ENCODE measurements around the gene INHBC. TPM values are rescaled to one million over a fixed set of nuclear protein-coding genes. Genes with fewer than 3 reads are reported as not detected.
"Not testable (repeated sequence)": the region's sequence is repeated elsewhere in the genome, so short reads cannot be mapped to it uniquely, and the experiment has no call there.

The INHBC gene
- total RNA-seq, 1 donor from 2014 or later: not detected

DNA sequence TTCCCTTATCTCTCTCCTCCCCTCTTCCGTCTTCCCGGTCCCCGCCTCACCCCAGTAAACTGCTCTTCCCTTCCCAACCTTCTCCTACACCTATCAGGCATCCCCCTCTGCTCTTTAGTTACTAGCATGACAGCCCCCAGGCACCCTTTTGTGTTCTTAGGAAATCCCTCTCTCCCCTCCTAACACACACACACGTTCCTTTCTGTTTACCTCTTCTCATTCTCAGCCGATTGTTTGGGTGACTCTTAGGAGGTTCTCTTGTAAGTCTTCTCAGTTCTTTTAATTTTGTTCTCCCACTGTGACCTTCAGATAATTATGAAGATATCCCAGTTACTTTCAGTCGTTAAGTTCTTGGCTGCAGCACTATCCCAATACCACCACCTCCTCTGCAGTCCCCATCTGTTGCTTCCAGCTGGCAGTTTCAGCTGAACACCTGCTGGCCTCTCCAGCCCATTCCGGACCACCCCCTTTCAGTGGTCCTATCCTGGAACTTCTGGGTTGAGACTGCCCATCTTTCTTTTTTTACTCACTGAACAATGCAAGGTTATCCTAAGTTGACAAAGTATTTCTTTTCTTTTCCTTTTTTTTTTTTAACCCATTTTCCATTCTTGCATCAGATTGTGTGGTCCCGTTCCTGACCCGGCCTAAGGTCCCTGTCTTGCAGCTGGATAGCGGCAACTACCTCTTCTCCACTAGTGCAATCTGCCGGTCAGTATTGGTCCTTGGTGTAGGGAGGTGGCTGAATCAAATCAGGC lies 54.0 kb downstream of the INHBC start:
- DNase-seq (ENCODE audit: low spot score): no peak
- Mint-ChIP-seq H3K4me3 (ENCODE audit: unreplicated experiment) (peak overlapping the region; percentile 98), H3K9me3 (ENCODE audit: unreplicated experiment) (no peaks in the 10 kb centered on the region), H3K36me3 (ENCODE audit: low read depth, unreplicated experiment) (peaks cover 37% of the 10 kb centered on the region), H3K4me1 (ENCODE audit: unreplicated experiment) (peaks cover 12% of the 10 kb centered on the region), H3K27ac (ENCODE audit: unreplicated experiment) (peak overlapping the region; percentile 96), H3K27me3 (ENCODE audit: unreplicated experiment) (peaks cover 4% of the 10 kb centered on the region)
- TF ChIP-seq, protein P1, sequence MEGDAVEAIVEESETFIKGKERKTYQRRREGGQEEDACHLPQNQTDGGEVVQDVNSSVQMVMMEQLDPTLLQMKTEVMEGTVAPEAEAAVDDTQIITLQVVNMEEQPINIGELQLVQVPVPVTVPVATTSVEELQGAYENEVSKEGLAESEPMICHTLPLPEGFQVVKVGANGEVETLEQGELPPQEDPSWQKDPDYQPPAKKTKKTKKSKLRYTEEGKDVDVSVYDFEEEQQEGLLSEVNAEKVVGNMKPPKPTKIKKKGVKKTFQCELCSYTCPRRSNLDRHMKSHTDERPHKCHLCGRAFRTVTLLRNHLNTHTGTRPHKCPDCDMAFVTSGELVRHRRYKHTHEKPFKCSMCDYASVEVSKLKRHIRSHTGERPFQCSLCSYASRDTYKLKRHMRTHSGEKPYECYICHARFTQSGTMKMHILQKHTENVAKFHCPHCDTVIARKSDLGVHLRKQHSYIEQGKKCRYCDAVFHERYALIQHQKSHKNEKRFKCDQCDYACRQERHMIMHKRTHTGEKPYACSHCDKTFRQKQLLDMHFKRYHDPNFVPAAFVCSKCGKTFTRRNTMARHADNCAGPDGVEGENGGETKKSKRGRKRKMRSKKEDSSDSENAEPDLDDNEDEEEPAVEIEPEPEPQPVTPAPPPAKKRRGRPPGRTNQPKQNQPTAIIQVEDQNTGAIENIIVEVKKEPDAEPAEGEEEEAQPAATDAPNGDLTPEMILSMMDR (IDR thresholded peaks at IDR 0.05; ENCODE audit: unreplicated experiment): no peak

- H3K9me3 Mint-ChIP-seq (ENCODE audit: unreplicated experiment): no peaks in the 10 kb centered on the region
- no peak for DNase-seq (ENCODE audit: low spot score)
- peaks cover 12% of the 10 kb centered on the region for H3K4me1 Mint-ChIP-seq (ENCODE audit: unreplicated experiment)
- H3K27ac Mint-ChIP-seq (ENCODE audit: unreplicated experiment): peak overlapping the region; percentile 14
- peaks cover 4% of the 10 kb centered on the region for H3K27me3 Mint-ChIP-seq (ENCODE audit: unreplicated experiment)
- TF ChIP-seq, protein P1 (IDR thresholded peaks at IDR 0.05; ENCODE audit: unreplicated experiment): no peak
- peak overlapping the region; percentile 98 for H3K4me3 Mint-ChIP-seq (ENCODE audit: unreplicated experiment)
- H3K36me3 Mint-ChIP-seq (ENCODE audit: low read depth, unreplicated experiment): peaks cover 37% of the 10 kb centered on the region
Observed at GRCh38 chr12:57489157-57489641, 54.6 kb downstream of the INHBC start.

DNA sequence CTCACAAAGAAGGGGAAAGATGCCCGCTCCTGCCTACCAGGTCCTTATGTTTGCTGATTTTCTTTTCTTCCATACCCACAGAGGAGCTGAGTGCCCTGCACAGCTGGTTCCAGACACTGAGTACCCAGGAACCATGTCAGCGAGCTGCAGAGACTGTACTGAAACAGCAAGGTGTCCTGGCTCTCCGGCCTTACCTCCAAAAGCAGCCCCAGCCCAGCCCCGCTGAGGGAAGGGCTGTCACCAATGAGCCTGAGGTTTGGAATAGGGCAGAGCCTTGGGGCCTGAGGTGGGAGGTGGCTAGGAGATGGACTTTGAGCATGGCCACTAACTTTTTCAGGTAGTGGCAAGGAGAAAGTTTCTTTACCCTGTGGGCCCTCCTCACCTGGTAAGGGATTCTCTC lies 55.5 kb downstream of the INHBC start:
- H3K27ac Mint-ChIP-seq (ENCODE audit: unreplicated experiment): no peak overlapping the region

GRCh38 chr12:57491393-57492280 lies 57.1 kb downstream of the INHBC start:
- Mint-ChIP-seq H3K36me3 (ENCODE audit: low read depth, unreplicated experiment) (peaks cover 38% of the 10 kb centered on the region), H3K27ac (ENCODE audit: unreplicated experiment) (peak overlapping the region; percentile 9), H3K4me1 (ENCODE audit: unreplicated experiment) (peaks cover 12% of the 10 kb centered on the region), H3K4me3 (ENCODE audit: unreplicated experiment) (peak overlapping the region; percentile 66), H3K9me3 (ENCODE audit: unreplicated experiment) (no peaks in the 10 kb centered on the region), H3K27me3 (ENCODE audit: unreplicated experiment) (peaks cover 4% of the 10 kb centered on the region)
- DNase-seq (ENCODE audit: low spot score): no peak
- TF ChIP-seq, protein P1 (IDR thresholded peaks at IDR 0.05; ENCODE audit: unreplicated experiment): no peak

More for the DNA sequence above, 55.5 kb downstream of the INHBC start:
- H3K27me3 Mint-ChIP-seq (ENCODE audit: unreplicated experiment): peaks cover 4% of the 10 kb centered on the region
- H3K4me3 Mint-ChIP-seq (ENCODE audit: unreplicated experiment): no peak overlapping the region
- peaks cover 37% of the 10 kb centered on the region for H3K36me3 Mint-ChIP-seq (ENCODE audit: low read depth, unreplicated experiment)
- TF ChIP-seq, protein P1 (IDR thresholded peaks at IDR 0.05; ENCODE audit: unreplicated experiment): no peak
- DNase-seq (ENCODE audit: low spot score): no peak
- no peaks in the 10 kb centered on the region for H3K9me3 Mint-ChIP-seq (ENCODE audit: unreplicated experiment)
- peaks cover 12% of the 10 kb centered on the region for H3K4me1 Mint-ChIP-seq (ENCODE audit: unreplicated experiment)

- not testable (repeated sequence) for H3K4me1 Mint-ChIP-seq (ENCODE audit: unreplicated experiment); H3K27ac Mint-ChIP-seq (ENCODE audit: unreplicated experiment); DNase-seq (ENCODE audit: low spot score); H3K9me3 Mint-ChIP-seq (ENCODE audit: unreplicated experiment); H3K27me3 Mint-ChIP-seq (ENCODE audit: unreplicated experiment); H3K4me3 Mint-ChIP-seq (ENCODE audit: unreplicated experiment)
- H3K36me3 Mint-ChIP-seq (ENCODE audit: low read depth, unreplicated experiment): peaks cover 51% of the 10 kb centered on the region
Observed at GRCh38 chr12:57495051-57495701, 60.6 kb downstream of the INHBC start.

Measured in endothelial cell (in vitro differentiated cells).